Measurements from ENCODE around the gene ERC2. TPM values are rescaled to one million over a fixed set of nuclear protein-coding genes. Genes with fewer than 3 reads are reported as not detected.

Gene ERC2
- total RNA-seq, 3 donors from 2014 or later, result 0.64 to 7.3 (median 1.3) TPM

DNA sequence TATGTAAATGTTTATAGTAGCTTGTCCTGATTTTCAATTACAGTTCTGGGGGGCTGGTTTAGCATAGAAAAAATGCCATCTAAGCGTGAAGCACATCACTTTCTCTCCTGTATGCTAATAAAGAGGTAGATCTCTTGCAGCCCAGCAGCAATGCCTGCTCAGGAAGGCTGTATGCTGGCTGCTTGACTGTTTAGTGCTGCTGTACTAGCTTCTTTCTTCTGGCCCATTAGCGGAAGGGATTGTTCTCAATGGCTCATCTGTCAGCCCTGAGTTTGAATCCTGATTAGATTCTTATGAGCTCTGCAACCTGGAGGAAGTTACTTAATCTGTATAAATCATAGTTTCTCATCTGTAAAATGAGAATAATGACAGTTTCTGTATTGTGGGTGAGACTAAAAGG, 478.9 kb downstream of the ERC2 start:
- H3K4me1 ChIP-seq, result no peaks in the 10 kb centered on the region
- intact Hi-C loops (cut with DNase I; ENCODE audit: low total_unique reads), result no loop called here
- no peaks in the 10 kb centered on the region for H3K9me3 ChIP-seq
- no peaks in the 10 kb centered on the region for H3K27me3 ChIP-seq
- no peak overlapping the region for H3K4me3 ChIP-seq
- TF ChIP-seq POLR2AphosphoS5 (IDR thresholded peaks at IDR 0.05) (no peak), POLR2A (IDR thresholded peaks at IDR 0.05) (no peak)
- TF ChIP-seq, protein P1, sequence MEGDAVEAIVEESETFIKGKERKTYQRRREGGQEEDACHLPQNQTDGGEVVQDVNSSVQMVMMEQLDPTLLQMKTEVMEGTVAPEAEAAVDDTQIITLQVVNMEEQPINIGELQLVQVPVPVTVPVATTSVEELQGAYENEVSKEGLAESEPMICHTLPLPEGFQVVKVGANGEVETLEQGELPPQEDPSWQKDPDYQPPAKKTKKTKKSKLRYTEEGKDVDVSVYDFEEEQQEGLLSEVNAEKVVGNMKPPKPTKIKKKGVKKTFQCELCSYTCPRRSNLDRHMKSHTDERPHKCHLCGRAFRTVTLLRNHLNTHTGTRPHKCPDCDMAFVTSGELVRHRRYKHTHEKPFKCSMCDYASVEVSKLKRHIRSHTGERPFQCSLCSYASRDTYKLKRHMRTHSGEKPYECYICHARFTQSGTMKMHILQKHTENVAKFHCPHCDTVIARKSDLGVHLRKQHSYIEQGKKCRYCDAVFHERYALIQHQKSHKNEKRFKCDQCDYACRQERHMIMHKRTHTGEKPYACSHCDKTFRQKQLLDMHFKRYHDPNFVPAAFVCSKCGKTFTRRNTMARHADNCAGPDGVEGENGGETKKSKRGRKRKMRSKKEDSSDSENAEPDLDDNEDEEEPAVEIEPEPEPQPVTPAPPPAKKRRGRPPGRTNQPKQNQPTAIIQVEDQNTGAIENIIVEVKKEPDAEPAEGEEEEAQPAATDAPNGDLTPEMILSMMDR (IDR thresholded peaks at IDR 0.05), result no peak
- no peak for DNase-seq (ENCODE audit: low spot score in 2 of 2)
- no peak overlapping the region for H3K27ac ChIP-seq
- no peaks in the 10 kb centered on the region for H3K36me3 ChIP-seq

DNA sequence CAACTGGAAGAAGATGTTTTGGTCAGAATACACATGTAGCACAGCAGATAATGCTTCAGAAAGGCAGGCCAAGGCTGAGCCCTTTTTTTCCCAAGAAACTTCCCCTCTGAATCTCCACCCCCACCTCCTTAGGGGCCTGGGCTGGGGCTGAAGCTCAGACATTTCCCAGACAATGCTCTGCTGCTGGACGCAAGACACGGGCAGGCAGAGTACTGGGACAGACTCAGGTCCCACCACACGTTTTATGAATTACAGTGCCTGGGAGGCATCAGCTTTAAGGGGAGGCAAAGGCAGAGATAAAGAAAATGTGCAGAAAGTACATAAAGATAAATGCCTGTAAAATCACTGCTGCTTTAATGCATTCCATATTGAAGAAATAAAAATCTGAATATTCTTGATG, 479.4 kb downstream of the ERC2 start:
- no peak for DNase-seq (ENCODE audit: low spot score in 2 of 2)
- no peaks in the 10 kb centered on the region for H3K9me3 ChIP-seq
- no peaks in the 10 kb centered on the region for H3K4me1 ChIP-seq
- H3K36me3 ChIP-seq, result no peaks in the 10 kb centered on the region
- no peak overlapping the region for H3K27ac ChIP-seq
- TF ChIP-seq POLR2AphosphoS5 (IDR thresholded peaks at IDR 0.05) (no peak), POLR2A (IDR thresholded peaks at IDR 0.05) (no peak)
- TF ChIP-seq, protein P1 (IDR thresholded peaks at IDR 0.05), result no peak
- no peak overlapping the region for H3K4me3 ChIP-seq
- intact Hi-C loops (cut with DNase I; ENCODE audit: low total_unique reads), result no loop called here
- H3K27me3 ChIP-seq, result no peaks in the 10 kb centered on the region

DNA sequence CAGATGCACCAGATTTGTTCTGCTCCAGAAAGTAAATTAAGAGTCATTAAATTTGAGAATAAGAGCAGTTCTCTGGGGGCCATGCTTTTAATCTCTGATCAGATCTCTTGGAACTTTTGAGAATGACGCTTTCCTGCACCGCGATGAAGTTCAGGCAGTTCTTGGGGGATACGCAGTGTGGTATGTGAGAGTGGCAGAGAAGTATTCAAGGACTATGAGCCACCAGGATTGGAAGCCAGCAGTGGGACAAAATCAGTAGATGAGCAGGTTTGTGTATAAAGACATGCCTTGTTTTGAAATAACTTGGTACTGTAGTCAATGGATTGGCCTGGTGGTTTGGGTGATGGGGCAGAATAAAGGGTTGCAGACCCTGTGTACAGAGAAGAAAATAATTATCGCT, 483.6 kb downstream of the ERC2 start:
- Histone ChIP-seq H3K9me3 (no peaks in the 10 kb centered on the region), H3K4me1 (no peaks in the 10 kb centered on the region), H3K4me3 (no peak overlapping the region), H3K27ac (no peak overlapping the region), H3K36me3 (no peaks in the 10 kb centered on the region), H3K27me3 (no peaks in the 10 kb centered on the region)
- DNase-seq (ENCODE audit: low spot score in 2 of 2), result no peak
- no peak for TF ChIP-seq POLR2AphosphoS5 (IDR thresholded peaks at IDR 0.05)
- TF ChIP-seq, protein P1 (IDR thresholded peaks at IDR 0.05), result no peak
- no peak for TF ChIP-seq POLR2A (IDR thresholded peaks at IDR 0.05)
- intact Hi-C loops (cut with DNase I; ENCODE audit: low total_unique reads), result no loop called here

DNA sequence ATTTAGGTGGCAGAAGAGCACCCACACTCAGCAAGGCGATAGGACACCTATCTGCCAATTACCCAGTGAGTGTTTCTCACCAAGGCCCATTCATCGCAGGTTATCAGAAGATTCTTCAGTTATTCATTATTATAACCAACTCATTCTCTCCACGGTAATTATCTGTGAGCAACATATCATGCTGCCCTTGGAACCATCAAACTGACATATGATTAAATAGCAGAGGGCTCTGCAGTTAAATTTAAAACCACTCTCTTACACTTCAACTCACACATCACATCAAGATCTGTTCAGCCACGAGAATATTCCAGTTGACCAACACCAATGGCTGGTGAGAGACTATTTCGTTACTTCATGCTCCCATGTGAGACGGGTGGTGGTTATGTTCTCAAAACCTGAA, 489.3 kb downstream of the ERC2 start:
- Histone ChIP-seq H3K27me3 (no peaks in the 10 kb centered on the region), H3K36me3 (no peaks in the 10 kb centered on the region), H3K9me3 (no peaks in the 10 kb centered on the region), H3K4me1 (no peaks in the 10 kb centered on the region), H3K4me3 (no peak overlapping the region), H3K27ac (no peak overlapping the region)
- DNase-seq (ENCODE audit: low spot score in 2 of 2), result no peak
- intact Hi-C loops (cut with DNase I; ENCODE audit: low total_unique reads), result no loop called here
- TF ChIP-seq POLR2AphosphoS5 (IDR thresholded peaks at IDR 0.05), result no peak
- no peak for TF ChIP-seq POLR2A (IDR thresholded peaks at IDR 0.05)
- TF ChIP-seq, protein P1 (IDR thresholded peaks at IDR 0.05), result no peak

DNA sequence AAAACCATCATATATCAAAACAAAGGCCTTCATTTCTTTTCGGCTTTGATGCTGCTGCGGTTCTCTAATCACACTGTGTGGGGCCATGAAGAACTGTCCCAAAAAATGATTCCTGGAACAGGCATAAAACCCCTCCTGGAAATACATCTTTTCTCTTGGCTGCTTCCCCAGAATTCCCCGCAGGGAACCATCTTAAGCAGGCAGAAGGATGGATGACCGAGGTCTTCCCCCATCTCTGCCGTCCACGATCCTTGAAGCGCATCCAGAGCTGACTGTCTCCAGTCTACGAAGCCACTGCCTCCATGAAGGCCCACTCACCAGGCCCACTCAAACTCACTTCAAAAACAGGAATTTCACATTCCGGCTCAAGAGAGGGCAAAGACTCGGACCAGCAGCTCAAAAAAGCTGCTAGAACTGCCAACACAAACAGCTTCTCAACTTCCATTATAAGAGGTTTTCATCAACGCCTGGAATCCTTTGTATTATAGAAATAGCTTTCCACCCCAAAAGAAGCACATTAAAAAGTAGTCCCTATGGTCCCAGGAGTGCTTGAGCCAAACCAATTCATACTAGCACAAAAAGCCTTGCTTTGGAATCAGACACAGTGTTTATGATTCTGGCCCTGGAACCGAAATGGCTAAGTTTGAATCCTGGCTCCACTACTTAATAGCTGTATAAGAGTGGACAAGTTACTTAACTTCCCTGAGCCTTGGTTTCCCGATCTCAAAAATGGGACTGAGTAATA, 493.7 kb downstream of the ERC2 start:
- no peak for TF ChIP-seq POLR2A (IDR thresholded peaks at IDR 0.05)
- TF ChIP-seq POLR2AphosphoS5 (IDR thresholded peaks at IDR 0.05), result no peak
- TF ChIP-seq, protein P1 (IDR thresholded peaks at IDR 0.05), result no peak
- intact Hi-C loops (cut with DNase I; ENCODE audit: low total_unique reads), result no loop called here
- Histone ChIP-seq H3K4me1 (no peaks in the 10 kb centered on the region), H3K36me3 (no peaks in the 10 kb centered on the region), H3K27ac (no peak overlapping the region), H3K9me3 (no peaks in the 10 kb centered on the region), H3K27me3 (no peaks in the 10 kb centered on the region), H3K4me3 (no peak overlapping the region)
- DNase-seq (ENCODE audit: low spot score in 2 of 2), result no peak

Data from breast epithelium (tissue), 4 donors.